Endometrium (tissue), 2 donors: Measurements from ENCODE around the gene CCDC192.
A peak's percentile ranks its signal among the peaks of the same experiment; 100 is the strongest.
"Not testable (repeated sequence)": the region's sequence is repeated elsewhere in the genome, so short reads cannot be mapped to it uniquely, and the experiment has no call there.

ENCODE experiments used
- FAIRE-seq: peaks from 2 replicates; lab custom pipeline; 2012; peaks lifted over from hg19 to GRCh38; lab: Jason Lieb, UNC
- donor health status: control.
- donor health status: control.

The CCDC192 gene, protein sequence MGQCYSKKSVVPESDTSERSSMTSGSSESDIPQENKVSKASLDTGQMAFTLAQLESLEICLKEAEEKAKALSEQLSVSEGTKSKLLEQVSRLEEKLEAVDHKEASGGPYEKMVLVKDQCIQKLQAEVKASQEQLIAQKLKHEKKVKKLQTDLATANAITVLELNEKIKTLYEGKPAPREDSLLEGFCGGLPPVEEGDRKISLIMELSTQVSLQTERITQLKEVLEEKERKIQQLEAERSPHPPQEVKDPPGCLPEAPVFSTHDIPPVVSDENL

GRCh38 chr5:127702926-127703561 is at the start of gene CCDC192:
Gene CCDC192 (plus strand): TSS chr5:127703391. CDS start chr5:127703446, 55 bp downstream.
- no peak for FAIRE-seq

GRCh38 chr5:127656825-127657224 is 46.4 kb upstream of the CCDC192 start:
- FAIRE-seq = no peak

DNA sequence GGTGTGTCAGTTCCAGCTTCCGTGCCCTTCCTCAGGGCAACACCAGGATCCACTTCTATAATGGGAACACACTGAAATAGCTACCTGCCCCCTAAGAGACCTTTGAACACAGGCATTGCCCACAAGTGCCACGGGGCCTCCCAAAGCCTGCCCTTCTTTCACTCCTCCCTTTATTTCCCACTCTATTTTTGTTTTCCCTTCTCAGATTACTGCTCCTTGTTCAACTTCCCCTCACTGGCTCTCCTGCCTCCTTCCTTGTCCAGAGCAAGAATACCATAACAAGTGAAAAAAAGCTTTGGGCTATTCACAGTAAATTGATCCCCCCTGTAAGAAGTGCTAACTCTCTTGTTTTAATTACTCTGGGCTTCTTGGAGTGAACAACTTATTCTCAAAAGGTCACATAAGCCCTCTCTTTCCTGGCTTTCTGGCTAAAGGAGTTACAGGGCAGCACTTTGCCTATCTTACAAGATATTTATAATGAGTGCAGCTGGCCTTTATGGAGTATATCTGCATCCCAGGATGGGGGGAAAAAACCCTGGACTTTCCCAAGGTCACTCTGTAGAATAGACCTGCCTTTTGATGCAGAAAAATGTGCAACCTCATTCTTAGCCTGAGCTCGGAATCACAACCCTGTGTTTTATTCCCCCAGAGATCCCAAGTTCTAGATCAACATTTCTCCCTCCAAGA is 43.0 kb upstream of the CCDC192 start:
- no peak for FAIRE-seq

DNA sequence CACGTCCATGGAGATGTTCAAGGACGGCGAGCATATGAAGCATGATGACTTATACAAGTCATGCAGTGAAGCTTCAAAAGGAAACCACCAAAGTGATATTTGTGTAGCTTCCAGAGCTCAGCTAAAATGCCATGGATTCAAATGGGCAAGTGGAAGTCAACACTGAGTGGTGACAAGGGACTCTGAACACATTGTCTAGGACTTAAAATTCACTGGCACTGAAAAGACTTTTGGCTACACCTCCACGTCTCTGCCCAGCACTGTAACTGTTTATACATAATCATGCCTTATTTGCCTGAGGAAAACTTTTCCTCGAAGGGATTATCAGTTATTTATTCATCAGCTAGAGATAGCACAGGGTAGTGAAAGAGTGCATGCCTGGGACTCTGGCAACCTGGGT is 39.1 kb upstream of the CCDC192 start:
- FAIRE-seq = no peak

DNA sequence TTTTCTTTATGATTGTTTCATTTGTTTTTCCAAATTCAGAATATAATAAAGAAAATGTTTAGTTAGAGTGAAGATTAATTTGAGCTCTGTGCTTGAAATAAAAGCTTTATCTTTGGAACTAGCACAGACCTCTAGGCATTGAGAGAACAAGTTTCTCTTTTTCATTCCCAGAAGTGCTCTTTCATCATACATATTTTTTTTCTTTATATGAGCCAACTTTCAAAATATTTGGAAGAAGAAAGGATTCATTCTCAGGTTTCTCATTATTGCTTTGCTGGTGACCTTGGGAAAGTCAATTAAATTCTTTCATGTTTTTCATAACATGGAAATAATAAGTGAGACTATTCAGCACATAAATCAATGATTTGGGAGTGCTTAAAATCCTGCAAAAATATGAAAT is 37.5 kb upstream of the CCDC192 start:
- FAIRE-seq = no peak

- peak; percentile 83 for FAIRE-seq
These were observed 37.0 kb upstream of the CCDC192 start for GRCh38 chr5:127666043-127666716.

DNA sequence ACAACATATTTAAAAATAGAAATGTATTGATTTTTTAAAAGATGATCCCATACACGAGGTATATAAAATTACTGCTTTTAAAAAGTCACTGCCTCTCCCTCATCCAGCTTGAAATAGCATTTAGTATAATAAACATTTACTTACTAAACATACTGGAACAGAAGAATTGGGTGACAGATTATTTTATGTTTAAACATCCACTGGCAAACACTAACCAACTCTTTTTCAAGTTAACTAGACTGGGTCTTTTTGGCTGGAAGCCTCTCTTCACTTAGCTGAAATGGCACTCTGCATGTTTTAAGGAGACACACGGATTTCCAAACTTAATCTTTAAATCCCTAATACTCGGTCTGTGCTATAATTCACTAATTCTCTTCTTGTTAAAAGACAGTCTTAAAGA is 35.3 kb upstream of the CCDC192 start:
- no peak for FAIRE-seq

DNA sequence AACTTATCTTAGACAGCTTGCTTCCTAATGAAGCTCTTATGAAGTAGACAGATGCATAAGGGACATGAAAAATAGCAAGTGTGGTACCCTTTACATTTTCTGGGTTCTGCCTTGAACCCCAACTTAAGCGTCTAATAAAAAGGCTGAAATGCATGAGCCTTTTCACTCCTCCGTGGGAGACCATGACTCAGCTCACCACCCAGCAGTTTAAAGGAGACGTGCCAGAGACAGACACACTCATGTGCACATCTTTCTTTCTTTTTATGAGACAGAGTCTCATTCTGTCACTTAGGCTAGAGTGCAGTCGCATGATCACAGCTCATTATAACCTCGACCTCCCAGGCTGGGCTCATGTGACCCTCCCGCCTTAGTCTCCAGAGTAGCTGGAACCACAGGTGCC is 32.0 kb upstream of the CCDC192 start:
- no peak for FAIRE-seq

DNA sequence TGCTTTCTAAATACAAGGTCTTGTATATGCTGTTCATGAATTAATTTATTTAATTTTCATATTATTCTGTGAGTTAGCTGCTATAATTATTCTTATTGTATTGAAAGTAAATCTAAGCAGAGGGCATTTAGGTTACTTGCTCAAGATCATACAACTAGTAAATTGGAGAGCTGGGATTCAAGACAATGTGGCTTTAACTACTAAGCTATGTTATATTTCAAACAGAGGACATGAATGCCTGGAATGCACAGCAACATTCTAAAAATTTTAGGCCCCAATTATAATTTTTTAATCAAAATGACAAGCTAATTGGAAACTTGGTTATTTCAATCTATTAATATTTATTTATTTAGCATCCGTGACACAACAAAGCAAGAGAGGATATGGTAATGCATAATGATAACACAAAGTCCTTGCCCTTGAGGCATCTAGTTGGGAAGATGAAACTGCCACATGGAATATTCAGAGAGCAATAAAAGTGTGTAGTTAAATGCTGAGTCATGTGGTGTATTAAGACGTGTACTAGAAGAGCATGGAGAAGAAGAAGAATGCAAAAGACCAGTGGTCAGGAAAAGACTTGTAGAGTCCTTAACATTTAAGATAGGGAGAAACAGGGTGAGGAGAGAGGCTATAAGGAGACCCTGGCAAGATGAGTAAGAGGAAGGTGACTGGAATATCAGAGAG is 29.9 kb upstream of the CCDC192 start:
- FAIRE-seq = no peak

- FAIRE-seq = not testable (repeated sequence)
These were observed 26.2 kb upstream of the CCDC192 start for GRCh38 chr5:127676951-127677350.

DNA sequence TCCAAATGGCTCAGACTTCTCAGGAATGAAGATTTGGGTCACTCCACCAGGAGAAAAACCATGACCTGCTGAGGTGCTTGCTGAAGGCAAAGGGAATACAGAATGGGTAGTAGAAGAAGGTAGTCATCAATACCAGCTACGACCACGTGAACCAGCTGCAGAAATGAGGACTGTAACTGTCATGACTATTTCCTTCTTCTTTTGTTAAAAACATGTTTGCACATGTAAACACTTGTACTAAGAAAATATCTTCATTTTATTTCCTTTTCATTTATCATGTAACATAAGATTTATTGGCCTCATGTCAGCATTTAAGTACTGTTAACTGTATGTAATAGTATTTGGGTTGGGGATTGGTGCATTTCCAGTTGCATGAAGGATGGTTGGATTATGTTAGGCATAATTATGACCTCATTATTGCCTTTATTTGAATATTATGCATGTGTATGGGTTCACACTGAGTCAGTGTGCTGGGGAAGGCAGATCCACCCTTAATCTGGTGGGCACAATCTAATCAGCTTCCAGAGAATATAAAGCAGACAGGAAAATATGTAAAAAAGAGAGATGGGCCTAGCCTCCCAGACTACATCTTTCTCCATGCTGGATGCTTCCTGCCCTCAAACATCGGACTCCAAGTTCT is 23.4 kb upstream of the CCDC192 start:
- FAIRE-seq = not testable (repeated sequence)

GRCh38 chr5:127680595-127680994 is 22.6 kb upstream of the CCDC192 start:
- FAIRE-seq = no peak

DNA sequence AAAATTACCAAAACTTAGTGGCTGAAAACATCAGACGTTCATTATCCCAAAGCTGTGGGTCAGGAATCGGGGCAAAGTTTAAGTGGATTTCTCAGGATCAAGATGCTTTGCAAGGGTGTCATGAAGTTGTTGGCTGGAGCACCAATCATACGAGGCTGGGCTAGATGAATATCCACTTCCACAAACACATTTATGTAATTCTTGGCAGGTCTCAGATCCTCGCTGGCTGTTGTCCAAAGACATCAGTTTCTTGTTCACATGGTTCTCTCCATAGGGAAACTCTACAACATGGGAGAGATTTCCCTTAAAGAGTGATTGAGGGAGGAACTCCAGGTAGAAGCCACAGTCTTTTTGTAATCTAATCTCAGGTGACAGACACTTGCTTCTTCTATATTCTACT is 20.2 kb upstream of the CCDC192 start:
- no peak for FAIRE-seq

DNA sequence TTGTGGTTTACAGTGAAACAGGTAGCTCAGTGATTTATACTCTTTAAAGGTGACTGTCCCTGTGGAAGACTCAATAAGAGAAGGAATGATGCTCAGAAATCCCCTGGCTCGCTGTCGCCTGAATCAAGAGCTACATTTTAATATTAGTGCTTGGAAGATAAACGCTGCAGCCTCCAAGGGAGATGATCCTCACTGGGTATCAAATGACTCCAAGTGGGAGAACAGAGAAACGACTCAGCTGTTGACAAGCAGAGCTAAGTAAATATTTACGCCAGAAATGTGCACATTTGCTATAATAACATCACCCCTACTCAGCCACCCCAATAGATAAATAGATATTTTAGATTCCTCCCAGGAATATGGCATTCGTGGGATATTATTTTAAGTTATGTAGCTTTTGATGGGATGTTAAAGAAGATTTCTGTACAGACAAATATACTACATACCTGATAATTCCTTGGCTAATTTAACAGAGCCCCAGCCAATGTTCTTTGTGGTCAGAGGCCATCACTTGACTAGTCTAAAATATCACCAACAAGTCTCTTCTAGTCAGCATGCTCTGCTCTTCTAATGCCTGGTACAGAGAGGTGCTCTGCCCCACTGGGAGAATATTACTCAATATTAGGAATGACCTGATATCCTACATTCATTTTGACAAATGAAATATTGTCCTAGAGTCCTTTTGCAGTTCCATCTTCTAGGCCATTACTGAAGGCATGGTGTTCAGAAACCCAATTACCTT is 18.3 kb upstream of the CCDC192 start:
- FAIRE-seq = no peak

- FAIRE-seq = no peak
These were observed 17.5 kb upstream of the CCDC192 start for GRCh38 chr5:127685662-127686061.

DNA sequence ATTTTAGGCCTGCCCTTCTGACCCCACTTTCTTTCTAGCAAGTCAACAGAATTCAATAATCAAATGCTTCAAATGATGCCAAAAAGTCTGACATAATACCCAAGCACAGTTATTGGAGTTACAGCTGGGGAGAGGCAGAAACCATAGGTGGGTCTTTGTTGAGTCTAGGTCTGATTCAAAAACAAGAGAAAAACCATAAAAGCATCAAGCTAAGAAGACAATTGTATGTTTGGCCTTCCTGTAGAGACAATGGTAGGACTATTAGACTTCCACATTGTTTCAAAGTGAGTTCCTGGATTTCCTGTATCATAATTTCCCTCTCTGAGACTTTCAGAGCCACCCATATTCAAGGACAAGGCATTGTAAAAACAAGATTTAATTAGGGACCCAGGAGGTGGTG is 16.8 kb upstream of the CCDC192 start:
- FAIRE-seq = no peak

- no peak for FAIRE-seq
These were observed 8.5 kb upstream of the CCDC192 start for GRCh38 chr5:127694518-127695171.

- no peak for FAIRE-seq
These were observed 7.8 kb upstream of the CCDC192 start for GRCh38 chr5:127695346-127695745.

GRCh38 chr5:127696683-127697082 is 6.5 kb upstream of the CCDC192 start:
- no peak for FAIRE-seq

- no peak for FAIRE-seq
These were observed 5.1 kb upstream of the CCDC192 start for GRCh38 chr5:127697894-127698600.
